Glomerular endothelial cell (primary cell): Measurements from ENCODE around the gene LIX1L. TPM values are rescaled to one million over a fixed set of nuclear protein-coding genes. Genes with fewer than 3 reads are reported as not detected.

Source experiments
- DNase-seq: peaks from one replicate; pipeline ENCODE4 v3.0.0-alpha.2; 2011; ENCODE audit warnings: low read depth, low spot score; ENCODE audit errors: extremely low read depth
- total RNA-seq: library from RNA; depleted of rRNA; stranded (reverse); fragments of >200 nt; gene quantifications from 2 replicates; pipeline ENCODE4 v1.2.3, GENCODE V29; 2015

LIX1L gene
- total RNA-seq, result 41.6 and 42.2 TPM in 2 replicates

- DNase-seq, result peak; percentile 77
These were observed at the start of gene LIX1L for GRCh38 chr1:145957443-145958319. Gene LIX1L (minus strand): TSS chr1:145958017. CDS start chr1:145957927, 90 bp downstream.

GRCh38 chr1:146001709-146002108, 43.9 kb upstream of the LIX1L start:
- DNase-seq, result no peak

GRCh38 chr1:145999321-146000024, 41.7 kb upstream of the LIX1L start:
- DNase-seq, result no peak

- no peak for DNase-seq
These were observed 39.9 kb upstream of the LIX1L start for GRCh38 chr1:145997718-145998023.

GRCh38 chr1:145997016-145997717, 39.4 kb upstream of the LIX1L start:
- DNase-seq, result no peak

- peak; percentile 75 for DNase-seq
These were observed 38.7 kb upstream of the LIX1L start, which contains the start of gene TXNIP for GRCh38 chr1:145996433-145997015. Gene TXNIP (minus strand): TSS chr1:145996579. CDS start chr1:145996266, 313 bp downstream.

GRCh38 chr1:145995964-145996432, 38.2 kb upstream of the LIX1L start:
- no peak for DNase-seq

- DNase-seq, result no peak
These were observed 37.5 kb upstream of the LIX1L start for GRCh38 chr1:145995148-145995881.

GRCh38 chr1:145994391-145995120, 36.7 kb upstream of the LIX1L start:
- DNase-seq, result no peak

GRCh38 chr1:145993618-145994390, 36.0 kb upstream of the LIX1L start:
- DNase-seq, result no peak

GRCh38 chr1:145992958-145993617, 35.3 kb upstream of the LIX1L start:
- no peak for DNase-seq

GRCh38 chr1:145992502-145992936, 34.7 kb upstream of the LIX1L start:
- DNase-seq, result no peak

- no peak for DNase-seq
These were observed 34.1 kb upstream of the LIX1L start for GRCh38 chr1:145991735-145992412.

- no peak for DNase-seq
These were observed 32.5 kb upstream of the LIX1L start for GRCh38 chr1:145990249-145990855.

GRCh38 chr1:145988773-145989172, 31.0 kb upstream of the LIX1L start:
- no peak for DNase-seq

- no peak for DNase-seq
These were observed 30.1 kb upstream of the LIX1L start for GRCh38 chr1:145987926-145988325.

GRCh38 chr1:145986551-145986950, 28.7 kb upstream of the LIX1L start:
- DNase-seq, result no peak
